NCI-H1092 (cell line): Measurements from ENCODE around the gene WDFY4.

ENCODE experiments used
- DNase-seq: peaks from one replicate; lab custom pipeline; 2025; lab: John Stamatoyannopoulos, UW

Gene WDFY4

GRCh38 chr10:48690791-48691660 lies 6.4 kb downstream of the WDFY4 start:
- no peak for DNase-seq

- no peak for DNase-seq
Observed at GRCh38 chr10:48691812-48692528, 7.3 kb downstream of the WDFY4 start.

GRCh38 chr10:48692748-48693147 lies 8.1 kb downstream of the WDFY4 start:
- DNase-seq = no peak

- no peak for DNase-seq
Observed at GRCh38 chr10:48693206-48693605, 8.5 kb downstream of the WDFY4 start.

GRCh38 chr10:48694371-48695030 lies 9.8 kb downstream of the WDFY4 start:
- DNase-seq = no peak

GRCh38 chr10:48695636-48696534 lies 11.2 kb downstream of the WDFY4 start:
- DNase-seq = no peak

- no peak for DNase-seq
Observed at GRCh38 chr10:48696535-48696873, 11.8 kb downstream of the WDFY4 start.

- no peak for DNase-seq
Observed at GRCh38 chr10:48697091-48697490, 12.4 kb downstream of the WDFY4 start.

GRCh38 chr10:48697821-48698764 lies 13.4 kb downstream of the WDFY4 start:
- DNase-seq = no peak

- no peak for DNase-seq
Observed at GRCh38 chr10:48699011-48699627, 14.4 kb downstream of the WDFY4 start.

GRCh38 chr10:48700071-48700470 lies 15.4 kb downstream of the WDFY4 start:
- no peak for DNase-seq

GRCh38 chr10:48700493-48700892 lies 15.8 kb downstream of the WDFY4 start:
- peak; percentile 11 for DNase-seq

GRCh38 chr10:48701139-48701901 lies 16.6 kb downstream of the WDFY4 start:
- DNase-seq = no peak

GRCh38 chr10:48701941-48702340 lies 17.3 kb downstream of the WDFY4 start:
- no peak for DNase-seq

GRCh38 chr10:48703531-48704122 lies 19.0 kb downstream of the WDFY4 start:
- no peak for DNase-seq

- no peak for DNase-seq
Observed at GRCh38 chr10:48704156-48704555, 19.5 kb downstream of the WDFY4 start.

GRCh38 chr10:48705401-48705938 lies 20.8 kb downstream of the WDFY4 start:
- no peak for DNase-seq

- no peak for DNase-seq
Observed at GRCh38 chr10:48707472-48707871, 22.8 kb downstream of the WDFY4 start.

- no peak for DNase-seq
Observed at GRCh38 chr10:48708144-48708543, 23.5 kb downstream of the WDFY4 start.
